NOMO-1 treated with DMSO at 0.1 percent for 48 hours (cell line): ENCODE measurements around the gene PRSS37.
A peak's percentile ranks its signal among the peaks of the same experiment; 100 is the strongest.
"Not testable (repeated sequence)": the region's sequence is repeated elsewhere in the genome, so short reads cannot be mapped to it uniquely, and the experiment has no call there.

ENCODE experiments used
- DNase-seq: peaks from one replicate; lab custom pipeline; 2025; ENCODE audit not compliant: unreplicated experiment; lab: John Stamatoyannopoulos, UW

The PRSS37 gene

GRCh38 chr7:141841385-141841784, at the start of gene PRSS37:
PRSS37 (minus strand) TSS chr7:141841485; CDS start chr7:141841049, 436 bp downstream.
- DNase-seq: no peak

GRCh38 chr7:141889321-141889720, 48.0 kb upstream of the PRSS37 start:
- DNase-seq: peak; percentile 40

GRCh38 chr7:141884539-141885225, 43.4 kb upstream of the PRSS37 start:
- DNase-seq: peak; percentile 61

- DNase-seq: no peak
Measured at GRCh38 chr7:141880960-141881359, 39.7 kb upstream of the PRSS37 start.

GRCh38 chr7:141877365-141877764, 36.1 kb upstream of the PRSS37 start:
- no peak for DNase-seq

GRCh38 chr7:141876371-141876770, 35.1 kb upstream of the PRSS37 start:
- DNase-seq: no peak

- DNase-seq: no peak
Measured at GRCh38 chr7:141875453-141875852, 34.2 kb upstream of the PRSS37 start.

GRCh38 chr7:141874787-141875186, 33.5 kb upstream of the PRSS37 start:
- DNase-seq: peak; percentile 57

GRCh38 chr7:141872931-141873330, 31.6 kb upstream of the PRSS37 start:
- no peak for DNase-seq

GRCh38 chr7:141866974-141867373, 25.7 kb upstream of the PRSS37 start:
- no peak for DNase-seq

GRCh38 chr7:141864765-141865447, 23.6 kb upstream of the PRSS37 start:
- peak; percentile 88 for DNase-seq

GRCh38 chr7:141860207-141860606, 18.9 kb upstream of the PRSS37 start:
- DNase-seq: no peak

GRCh38 chr7:141847996-141848395, 6.7 kb upstream of the PRSS37 start:
- no peak for DNase-seq

GRCh38 chr7:141844256-141844655, 3.0 kb upstream of the PRSS37 start:
- no peak for DNase-seq

- DNase-seq: no peak
Measured at GRCh38 chr7:141842904-141843303, 1.6 kb upstream of the PRSS37 start.

GRCh38 chr7:141840708-141841107, 577 bp downstream of the PRSS37 start:
- DNase-seq: no peak

- DNase-seq: no peak
Measured at GRCh38 chr7:141839256-141839655, 2.0 kb downstream of the PRSS37 start.

GRCh38 chr7:141838581-141838980, 2.7 kb downstream of the PRSS37 start:
- DNase-seq: no peak

- DNase-seq: no peak
Measured at GRCh38 chr7:141837683-141838082, 3.6 kb downstream of the PRSS37 start.

- DNase-seq: not testable (repeated sequence)
Measured at GRCh38 chr7:141822432-141822831, 18.9 kb downstream of the PRSS37 start.

GRCh38 chr7:141820067-141820466, 21.2 kb downstream of the PRSS37 start:
- no peak for DNase-seq

GRCh38 chr7:141792526-141792925, 48.8 kb downstream of the PRSS37 start:
- no peak for DNase-seq

- no peak for DNase-seq
Measured at GRCh38 chr7:141789917-141790316, 51.4 kb downstream of the PRSS37 start, which contains the start of gene TAS2R5. TAS2R5 (plus strand) TSS chr7:141790217; CDS start chr7:141790362, 145 bp downstream.
